Measurements from ENCODE around the gene RSPH10B2.
"Not testable (repeated sequence)": the region's sequence is repeated elsewhere in the genome, so short reads cannot be mapped to it uniquely, and the experiment has no call there.

RSPH10B2 gene

DNA sequence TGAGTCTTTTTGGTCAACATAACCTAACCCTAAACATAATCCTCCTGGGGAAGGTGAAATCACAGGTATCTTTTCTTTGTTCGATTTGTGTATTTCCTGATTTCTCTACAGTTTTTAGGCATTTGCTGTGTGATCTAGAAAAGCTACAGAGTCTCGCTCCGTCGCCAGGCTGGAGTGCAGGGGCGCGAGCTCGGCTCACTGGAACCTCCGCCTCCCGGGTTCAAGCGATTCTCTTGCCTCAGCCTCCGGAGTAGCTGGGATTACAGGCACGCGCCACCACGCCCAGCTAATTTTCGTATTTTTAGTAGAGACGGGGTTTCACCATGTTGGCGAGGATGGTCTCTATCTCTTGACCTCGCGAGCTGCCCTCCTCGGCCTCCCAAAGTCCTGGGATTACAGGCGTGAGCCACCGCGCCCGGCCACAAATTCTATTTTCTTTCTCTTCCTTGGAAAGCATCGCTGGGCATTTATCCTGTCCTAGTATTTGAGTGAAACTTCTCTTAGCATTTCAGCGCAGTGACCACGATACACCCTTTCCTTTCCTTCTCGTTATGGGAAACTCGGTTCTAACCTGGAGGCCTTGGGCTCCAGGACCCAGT is 24.9 kb upstream of the RSPH10B2 start:
- not testable (repeated sequence) for H2BK12ac ChIP-seq (ENCODE audit: low read length); H2BK15ac ChIP-seq (ENCODE audit: low read length); H3K14ac ChIP-seq (ENCODE audit: low read length); H2BK120ac ChIP-seq (ENCODE audit: low read depth, low read length); H3K27ac ChIP-seq (replicated peaks; ENCODE audit: low read length); H3K79me1 ChIP-seq (ENCODE audit: low read depth, low read length); DNase-seq (ENCODE audit: low spot score); H2AK5ac ChIP-seq (ENCODE audit: low read depth, low read length); H3K4ac ChIP-seq (ENCODE audit: low read length); H3K27me3 ChIP-seq (ENCODE audit: control insufficient read depth in 3 of 3, insufficient read depth in 3 of 3, low read depth in 1 of 3, low read length in 3 of 3); H2BK5ac ChIP-seq (ENCODE audit: low read length); H3K9me3 ChIP-seq (replicated peaks in 1 of 2; ENCODE audit: control insufficient read depth in 2 of 2, insufficient read depth in 1 of 2, low read depth in 1 of 2, low read length in 2 of 2); H4K91ac ChIP-seq (ENCODE audit: low read depth, low read length, poor library complexity); H3K4me1 ChIP-seq (ENCODE audit: control insufficient read depth in 2 of 2, insufficient read depth in 1 of 2, low read depth in 1 of 2, low read length in 2 of 2); H3K9ac ChIP-seq (ENCODE audit: low read depth, low read length, poor library complexity)
- Histone ChIP-seq H3K4me2 (ENCODE audit: insufficient read depth, low read length, poor library complexity, severe bottlenecking) (peak overlapping the region; percentile 58), H2AFZ (ENCODE audit: low read length) (peak overlapping the region; percentile 95), H4K8ac (ENCODE audit: low read depth, low read length) (peak overlapping the region; percentile 89), H3K18ac (ENCODE audit: low read length) (peak overlapping the region; percentile 24), H3K36me3 (replicated peaks in 1 of 2; ENCODE audit: control insufficient read depth in 2 of 2, insufficient read depth in 2 of 2, low read length in 2 of 2) (peaks cover 4 to 24% of the 10 kb centered on the region in 2 donors), H3K4me3 (ENCODE audit: low read length in 2 of 2) (peak overlapping the region in 1 of 2 donors; percentile 83), H3K23ac (ENCODE audit: low read depth, low read length, poor library complexity) (peak overlapping the region; percentile 95)
- WGBS, 2 donors (ENCODE audit: extremely low coverage in 2 of 2, insufficient read length in 2 of 2, insufficient replicate concordance in 1 of 2): no CpG with 5 or more reads among the region's 29 CpGs

GRCh38 chr7:6729492-6730342 is 24.2 kb upstream of the RSPH10B2 start:
- Histone ChIP-seq H3K9me3 (replicated peaks in 1 of 2; ENCODE audit: control insufficient read depth in 2 of 2, insufficient read depth in 1 of 2, low read depth in 1 of 2, low read length in 2 of 2) (no peaks in the 10 kb centered on the region), H3K23ac (ENCODE audit: low read depth, low read length, poor library complexity) (peak overlapping the region; percentile 95), H3K27me3 (ENCODE audit: control insufficient read depth in 3 of 3, insufficient read depth in 3 of 3, low read depth in 1 of 3, low read length in 3 of 3) (no peaks in the 10 kb centered on the region), H2BK5ac (ENCODE audit: low read length) (no peak overlapping the region), H3K27ac (replicated peaks; ENCODE audit: low read length) (peak overlapping the region; percentile 43), H2BK12ac (ENCODE audit: low read length) (no peak overlapping the region), H3K36me3 (replicated peaks in 1 of 2; ENCODE audit: control insufficient read depth in 2 of 2, insufficient read depth in 2 of 2, low read length in 2 of 2) (peaks cover 4 to 31% of the 10 kb centered on the region in 2 donors), H2BK120ac (ENCODE audit: low read depth, low read length) (no peak overlapping the region), H2AK5ac (ENCODE audit: low read depth, low read length) (peak overlapping the region; percentile 90), H3K4me2 (ENCODE audit: insufficient read depth, low read length, poor library complexity, severe bottlenecking) (peak overlapping the region; percentile 94), H2BK15ac (ENCODE audit: low read length) (no peak overlapping the region), H3K4me3 (ENCODE audit: low read length in 2 of 2) (peak overlapping the region; percentile 83 to 93), H4K8ac (ENCODE audit: low read depth, low read length) (peak overlapping the region; percentile 89), H2AFZ (ENCODE audit: low read length) (peak overlapping the region; percentile 95), H3K79me1 (ENCODE audit: low read depth, low read length) (peaks cover 8% of the 10 kb centered on the region), H4K91ac (ENCODE audit: low read depth, low read length, poor library complexity) (peak overlapping the region; percentile 92), H3K18ac (ENCODE audit: low read length) (peak overlapping the region; percentile 99), H3K9ac (ENCODE audit: low read depth, low read length, poor library complexity) (peak overlapping the region; percentile 94), H3K4me1 (ENCODE audit: control insufficient read depth in 2 of 2, insufficient read depth in 1 of 2, low read depth in 1 of 2, low read length in 2 of 2) (peaks cover 0 to 3% of the 10 kb centered on the region in 2 donors), H3K14ac (ENCODE audit: low read length) (peak overlapping the region; percentile 71), H3K4ac (ENCODE audit: low read length) (no peak overlapping the region)
- peak; percentile 68 for DNase-seq (ENCODE audit: low spot score)
- no CpG with 5 or more reads among the region's 66 CpGs for WGBS, 2 donors (ENCODE audit: extremely low coverage in 2 of 2, insufficient read length in 2 of 2, insufficient replicate concordance in 1 of 2)

DNA sequence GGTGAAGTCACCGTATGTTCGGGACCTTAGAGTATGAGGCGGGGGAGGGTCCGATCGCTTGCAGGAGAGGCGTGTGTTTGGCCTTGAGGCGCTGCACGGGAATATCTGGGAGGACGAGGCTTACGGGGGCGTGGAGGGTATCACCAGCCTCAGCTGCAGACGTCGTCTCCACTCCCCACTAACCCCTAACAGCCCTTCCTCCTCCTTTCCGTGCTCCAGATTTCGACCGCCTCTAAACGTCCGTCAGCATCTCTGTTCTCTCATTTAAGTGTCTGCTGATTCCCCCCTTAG is 23.6 kb upstream of the RSPH10B2 start:
- Histone ChIP-seq H3K14ac (ENCODE audit: low read length) (peak overlapping the region; percentile 71), H3K27ac (replicated peaks; ENCODE audit: low read length) (no peak overlapping the region), H3K79me1 (ENCODE audit: low read depth, low read length) (peaks cover 8% of the 10 kb centered on the region), H3K27me3 (ENCODE audit: control insufficient read depth in 3 of 3, insufficient read depth in 3 of 3, low read depth in 1 of 3, low read length in 3 of 3) (no peaks in the 10 kb centered on the region), H3K9ac (ENCODE audit: low read depth, low read length, poor library complexity) (peak overlapping the region; percentile 94), H3K4me2 (ENCODE audit: insufficient read depth, low read length, poor library complexity, severe bottlenecking) (peak overlapping the region; percentile 94), H2BK12ac (ENCODE audit: low read length) (no peak overlapping the region), H3K9me3 (replicated peaks in 1 of 2; ENCODE audit: control insufficient read depth in 2 of 2, insufficient read depth in 1 of 2, low read depth in 1 of 2, low read length in 2 of 2) (no peaks in the 10 kb centered on the region), H3K4ac (ENCODE audit: low read length) (no peak overlapping the region), H3K4me3 (ENCODE audit: low read length in 2 of 2) (peak overlapping the region; percentile 83 to 93), H2AK5ac (ENCODE audit: low read depth, low read length) (no peak overlapping the region), H3K4me1 (ENCODE audit: control insufficient read depth in 2 of 2, insufficient read depth in 1 of 2, low read depth in 1 of 2, low read length in 2 of 2) (peaks cover 0 to 3% of the 10 kb centered on the region in 2 donors), H2BK5ac (ENCODE audit: low read length) (no peak overlapping the region), H2AFZ (ENCODE audit: low read length) (peak overlapping the region; percentile 95), H2BK15ac (ENCODE audit: low read length) (no peak overlapping the region), H3K18ac (ENCODE audit: low read length) (peak overlapping the region; percentile 57), H2BK120ac (ENCODE audit: low read depth, low read length) (no peak overlapping the region), H3K23ac (ENCODE audit: low read depth, low read length, poor library complexity) (no peak overlapping the region), H3K36me3 (replicated peaks in 1 of 2; ENCODE audit: control insufficient read depth in 2 of 2, insufficient read depth in 2 of 2, low read length in 2 of 2) (peaks cover 7 to 37% of the 10 kb centered on the region in 2 donors), H4K8ac (ENCODE audit: low read depth, low read length) (no peak overlapping the region), H4K91ac (ENCODE audit: low read depth, low read length, poor library complexity) (no peak overlapping the region)
- no peak for DNase-seq (ENCODE audit: low spot score)
- no CpG with 5 or more reads among the region's 18 CpGs for WGBS, 2 donors (ENCODE audit: extremely low coverage in 2 of 2, insufficient read length in 2 of 2, insufficient replicate concordance in 1 of 2)

- not testable (repeated sequence) for H3K14ac ChIP-seq (ENCODE audit: low read length); DNase-seq (ENCODE audit: low spot score); H3K4ac ChIP-seq (ENCODE audit: low read length); H2BK5ac ChIP-seq (ENCODE audit: low read length); H3K27ac ChIP-seq (replicated peaks; ENCODE audit: low read length); H3K18ac ChIP-seq (ENCODE audit: low read length); H3K27me3 ChIP-seq (ENCODE audit: control insufficient read depth in 3 of 3, insufficient read depth in 3 of 3, low read depth in 1 of 3, low read length in 3 of 3); H3K4me1 ChIP-seq (ENCODE audit: control insufficient read depth in 2 of 2, insufficient read depth in 1 of 2, low read depth in 1 of 2, low read length in 2 of 2); H3K4me3 ChIP-seq (ENCODE audit: low read length in 2 of 2); H2BK12ac ChIP-seq (ENCODE audit: low read length); H2BK120ac ChIP-seq (ENCODE audit: low read depth, low read length); H2BK15ac ChIP-seq (ENCODE audit: low read length); H3K79me1 ChIP-seq (ENCODE audit: low read depth, low read length); H3K9ac ChIP-seq (ENCODE audit: low read depth, low read length, poor library complexity); H3K23ac ChIP-seq (ENCODE audit: low read depth, low read length, poor library complexity); H2AFZ ChIP-seq (ENCODE audit: low read length); H3K4me2 ChIP-seq (ENCODE audit: insufficient read depth, low read length, poor library complexity, severe bottlenecking); H4K91ac ChIP-seq (ENCODE audit: low read depth, low read length, poor library complexity); H2AK5ac ChIP-seq (ENCODE audit: low read depth, low read length); H4K8ac ChIP-seq (ENCODE audit: low read depth, low read length); H3K9me3 ChIP-seq (replicated peaks in 1 of 2; ENCODE audit: control insufficient read depth in 2 of 2, insufficient read depth in 1 of 2, low read depth in 1 of 2, low read length in 2 of 2)
- no CpG with 5 or more reads among the region's 11 CpGs for WGBS, 2 donors (ENCODE audit: extremely low coverage in 2 of 2, insufficient read length in 2 of 2, insufficient replicate concordance in 1 of 2)
- H3K36me3 ChIP-seq (replicated peaks in 1 of 2; ENCODE audit: control insufficient read depth in 2 of 2, insufficient read depth in 2 of 2, low read length in 2 of 2): peaks cover 12 to 62% of the 10 kb centered on the region in 2 donors
Measured at GRCh38 chr7:6738415-6738814, 15.5 kb upstream of the RSPH10B2 start.

Measured in neuronal stem cell (in vitro differentiated cells).